ENCODE measurements around the gene ADGRG4. TPM values are rescaled to one million over a fixed set of nuclear protein-coding genes. Genes with fewer than 3 reads are reported as not detected.

Gene ADGRG4
- total RNA-seq, 1 experiment from 2014 or later, result not detected

- H3K4me1 Mint-ChIP-seq, result no peaks in the 10 kb centered on the region
- CTCF ChIA-PET, result no interaction called here
- TF ChIP-seq TP53 (CRISPR knock-in tag; IDR thresholded peaks at IDR 0.05) (no peak), GTF2I (CRISPR knock-in tag; conservative IDR thresholded peaks at IDR 0.05) (no peak), IRF2 (CRISPR knock-in tag; IDR thresholded peaks at IDR 0.05; ENCODE audit: borderline replicate concordance, low read depth) (no peak), CDX4 (CRISPR knock-in tag; IDR thresholded peaks at IDR 0.05; ENCODE audit: borderline replicate concordance) (no peak), NFATC4 (CRISPR knock-in tag; IDR thresholded peaks at IDR 0.05) (no peak)
- TF ChIP-seq, protein P1, sequence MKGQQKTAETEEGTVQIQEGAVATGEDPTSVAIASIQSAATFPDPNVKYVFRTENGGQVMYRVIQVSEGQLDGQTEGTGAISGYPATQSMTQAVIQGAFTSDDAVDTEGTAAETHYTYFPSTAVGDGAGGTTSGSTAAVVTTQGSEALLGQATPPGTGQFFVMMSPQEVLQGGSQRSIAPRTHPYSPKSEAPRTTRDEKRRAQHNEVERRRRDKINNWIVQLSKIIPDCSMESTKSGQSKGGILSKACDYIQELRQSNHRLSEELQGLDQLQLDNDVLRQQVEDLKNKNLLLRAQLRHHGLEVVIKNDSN (CRISPR knock-in tag; IDR thresholded peaks at IDR 0.05), result no peak
- TF ChIP-seq, protein P2, sequence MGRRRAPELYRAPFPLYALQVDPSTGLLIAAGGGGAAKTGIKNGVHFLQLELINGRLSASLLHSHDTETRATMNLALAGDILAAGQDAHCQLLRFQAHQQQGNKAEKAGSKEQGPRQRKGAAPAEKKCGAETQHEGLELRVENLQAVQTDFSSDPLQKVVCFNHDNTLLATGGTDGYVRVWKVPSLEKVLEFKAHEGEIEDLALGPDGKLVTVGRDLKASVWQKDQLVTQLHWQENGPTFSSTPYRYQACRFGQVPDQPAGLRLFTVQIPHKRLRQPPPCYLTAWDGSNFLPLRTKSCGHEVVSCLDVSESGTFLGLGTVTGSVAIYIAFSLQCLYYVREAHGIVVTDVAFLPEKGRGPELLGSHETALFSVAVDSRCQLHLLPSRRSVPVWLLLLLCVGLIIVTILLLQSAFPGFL (CRISPR knock-in tag; IDR thresholded peaks at IDR 0.05; ENCODE audit: borderline replicate concordance), result no peak
- TF ChIP-seq, protein P3, sequence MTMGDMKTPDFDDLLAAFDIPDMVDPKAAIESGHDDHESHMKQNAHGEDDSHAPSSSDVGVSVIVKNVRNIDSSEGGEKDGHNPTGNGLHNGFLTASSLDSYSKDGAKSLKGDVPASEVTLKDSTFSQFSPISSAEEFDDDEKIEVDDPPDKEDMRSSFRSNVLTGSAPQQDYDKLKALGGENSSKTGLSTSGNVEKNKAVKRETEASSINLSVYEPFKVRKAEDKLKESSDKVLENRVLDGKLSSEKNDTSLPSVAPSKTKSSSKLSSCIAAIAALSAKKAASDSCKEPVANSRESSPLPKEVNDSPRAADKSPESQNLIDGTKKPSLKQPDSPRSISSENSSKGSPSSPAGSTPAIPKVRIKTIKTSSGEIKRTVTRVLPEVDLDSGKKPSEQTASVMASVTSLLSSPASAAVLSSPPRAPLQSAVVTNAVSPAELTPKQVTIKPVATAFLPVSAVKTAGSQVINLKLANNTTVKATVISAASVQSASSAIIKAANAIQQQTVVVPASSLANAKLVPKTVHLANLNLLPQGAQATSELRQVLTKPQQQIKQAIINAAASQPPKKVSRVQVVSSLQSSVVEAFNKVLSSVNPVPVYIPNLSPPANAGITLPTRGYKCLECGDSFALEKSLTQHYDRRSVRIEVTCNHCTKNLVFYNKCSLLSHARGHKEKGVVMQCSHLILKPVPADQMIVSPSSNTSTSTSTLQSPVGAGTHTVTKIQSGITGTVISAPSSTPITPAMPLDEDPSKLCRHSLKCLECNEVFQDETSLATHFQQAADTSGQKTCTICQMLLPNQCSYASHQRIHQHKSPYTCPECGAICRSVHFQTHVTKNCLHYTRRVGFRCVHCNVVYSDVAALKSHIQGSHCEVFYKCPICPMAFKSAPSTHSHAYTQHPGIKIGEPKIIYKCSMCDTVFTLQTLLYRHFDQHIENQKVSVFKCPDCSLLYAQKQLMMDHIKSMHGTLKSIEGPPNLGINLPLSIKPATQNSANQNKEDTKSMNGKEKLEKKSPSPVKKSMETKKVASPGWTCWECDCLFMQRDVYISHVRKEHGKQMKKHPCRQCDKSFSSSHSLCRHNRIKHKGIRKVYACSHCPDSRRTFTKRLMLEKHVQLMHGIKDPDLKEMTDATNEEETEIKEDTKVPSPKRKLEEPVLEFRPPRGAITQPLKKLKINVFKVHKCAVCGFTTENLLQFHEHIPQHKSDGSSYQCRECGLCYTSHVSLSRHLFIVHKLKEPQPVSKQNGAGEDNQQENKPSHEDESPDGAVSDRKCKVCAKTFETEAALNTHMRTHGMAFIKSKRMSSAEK (CRISPR knock-in tag; IDR thresholded peaks at IDR 0.05; ENCODE audit: borderline replicate concordance), result no peak
- TF ChIP-seq, protein P4, sequence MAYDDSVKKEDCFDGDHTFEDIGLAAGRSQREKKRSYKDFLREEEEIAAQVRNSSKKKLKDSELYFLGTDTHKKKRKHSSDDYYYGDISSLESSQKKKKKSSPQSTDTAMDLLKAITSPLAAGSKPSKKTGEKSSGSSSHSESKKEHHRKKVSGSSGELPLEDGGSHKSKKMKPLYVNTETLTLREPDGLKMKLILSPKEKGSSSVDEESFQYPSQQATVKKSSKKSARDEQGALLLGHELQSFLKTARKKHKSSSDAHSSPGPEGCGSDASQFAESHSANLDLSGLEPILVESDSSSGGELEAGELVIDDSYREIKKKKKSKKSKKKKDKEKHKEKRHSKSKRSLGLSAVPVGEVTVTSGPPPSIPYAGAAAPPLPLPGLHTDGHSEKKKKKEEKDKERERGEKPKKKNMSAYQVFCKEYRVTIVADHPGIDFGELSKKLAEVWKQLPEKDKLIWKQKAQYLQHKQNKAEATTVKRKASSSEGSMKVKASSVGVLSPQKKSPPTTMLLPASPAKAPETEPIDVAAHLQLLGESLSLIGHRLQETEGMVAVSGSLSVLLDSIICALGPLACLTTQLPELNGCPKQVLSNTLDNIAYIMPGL (CRISPR knock-in tag; IDR thresholded peaks at IDR 0.05), result no peak
Observed at GRCh38 chrX:136354201-136354600, 53.4 kb downstream of the ADGRG4 start.

GRCh38 chrX:136369377-136369776 lies 68.6 kb downstream of the ADGRG4 start:
- ChIA-PET POLR2A (no interaction called here), CTCF (no interaction called here)
- Mint-ChIP-seq H3K36me3 (no peaks in the 10 kb centered on the region), H3K4me1 (no peaks in the 10 kb centered on the region), H3K27ac (no peak overlapping the region), H3K9me3 (no peaks in the 10 kb centered on the region), H3K27me3 (ENCODE audit: low read depth) (no peaks in the 10 kb centered on the region), H3K4me3 (no peak overlapping the region)
- DNase-seq (ENCODE audit: low spot score) (no peak), ATAC-seq (no peak)
- no peak for TF ChIP-seq ZNF512 (CRISPR knock-in tag; IDR thresholded peaks at IDR 0.05; ENCODE audit: borderline replicate concordance)
- TF ChIP-seq CDX4 (CRISPR knock-in tag; IDR thresholded peaks at IDR 0.05; ENCODE audit: borderline replicate concordance), result no peak
- no peak for TF ChIP-seq FOXK1 (CRISPR knock-in tag; IDR thresholded peaks at IDR 0.05)
- TF ChIP-seq, protein P5, sequence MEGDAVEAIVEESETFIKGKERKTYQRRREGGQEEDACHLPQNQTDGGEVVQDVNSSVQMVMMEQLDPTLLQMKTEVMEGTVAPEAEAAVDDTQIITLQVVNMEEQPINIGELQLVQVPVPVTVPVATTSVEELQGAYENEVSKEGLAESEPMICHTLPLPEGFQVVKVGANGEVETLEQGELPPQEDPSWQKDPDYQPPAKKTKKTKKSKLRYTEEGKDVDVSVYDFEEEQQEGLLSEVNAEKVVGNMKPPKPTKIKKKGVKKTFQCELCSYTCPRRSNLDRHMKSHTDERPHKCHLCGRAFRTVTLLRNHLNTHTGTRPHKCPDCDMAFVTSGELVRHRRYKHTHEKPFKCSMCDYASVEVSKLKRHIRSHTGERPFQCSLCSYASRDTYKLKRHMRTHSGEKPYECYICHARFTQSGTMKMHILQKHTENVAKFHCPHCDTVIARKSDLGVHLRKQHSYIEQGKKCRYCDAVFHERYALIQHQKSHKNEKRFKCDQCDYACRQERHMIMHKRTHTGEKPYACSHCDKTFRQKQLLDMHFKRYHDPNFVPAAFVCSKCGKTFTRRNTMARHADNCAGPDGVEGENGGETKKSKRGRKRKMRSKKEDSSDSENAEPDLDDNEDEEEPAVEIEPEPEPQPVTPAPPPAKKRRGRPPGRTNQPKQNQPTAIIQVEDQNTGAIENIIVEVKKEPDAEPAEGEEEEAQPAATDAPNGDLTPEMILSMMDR (IDR thresholded peaks at IDR 0.05), result no peak
- no peak for TF ChIP-seq CREM (CRISPR knock-in tag; IDR thresholded peaks at IDR 0.05)
- TF ChIP-seq IRF1 (CRISPR knock-in tag; IDR thresholded peaks at IDR 0.05), result no peak
- no peak for TF ChIP-seq ZSCAN18 (CRISPR knock-in tag; IDR thresholded peaks at IDR 0.05)
- TF ChIP-seq, protein P6, sequence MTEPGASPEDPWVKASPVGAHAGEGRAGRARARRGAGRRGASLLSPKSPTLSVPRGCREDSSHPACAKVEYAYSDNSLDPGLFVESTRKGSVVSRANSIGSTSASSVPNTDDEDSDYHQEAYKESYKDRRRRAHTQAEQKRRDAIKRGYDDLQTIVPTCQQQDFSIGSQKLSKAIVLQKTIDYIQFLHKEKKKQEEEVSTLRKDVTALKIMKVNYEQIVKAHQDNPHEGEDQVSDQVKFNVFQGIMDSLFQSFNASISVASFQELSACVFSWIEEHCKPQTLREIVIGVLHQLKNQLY (CRISPR knock-in tag; IDR thresholded peaks at IDR 0.05), result no peak

More at GRCh38 chrX:136354201-136354600, 53.4 kb downstream of the ADGRG4 start:
- H3K9me3 Mint-ChIP-seq, result no peaks in the 10 kb centered on the region
- H3K4me3 Mint-ChIP-seq, result no peak overlapping the region
- H3K27ac Mint-ChIP-seq, result no peak overlapping the region
- DNase-seq (ENCODE audit: low spot score) (no peak), ATAC-seq (no peak)
- no peaks in the 10 kb centered on the region for H3K36me3 Mint-ChIP-seq
- H3K27me3 Mint-ChIP-seq (ENCODE audit: low read depth), result no peaks in the 10 kb centered on the region
- POLR2A ChIA-PET, result no interaction called here

Data from WTC11 (cell line).